ENCODE measurements around the gene BBS2. TPM values are rescaled to one million over a fixed set of nuclear protein-coding genes. Genes with fewer than 3 reads are reported as not detected.

The BBS2 gene
- total RNA-seq, 1 donor from 2014 or later = 7.4 TPM

- DNase-seq (ENCODE audit: low spot score) = no peak
- H3K9me3 Mint-ChIP-seq = no peaks in the 10 kb centered on the region
- peaks cover 9% of the 10 kb centered on the region for H3K27me3 Mint-ChIP-seq (ENCODE audit: insufficient read depth)
- no peaks in the 10 kb centered on the region for H3K36me3 Mint-ChIP-seq (ENCODE audit: low read depth)
- intact Hi-C loops (cut with micrococcal nuclease) = no loop called here
- H3K27ac Mint-ChIP-seq = no peak overlapping the region
- H3K4me3 Mint-ChIP-seq = no peak overlapping the region
- peaks cover 21% of the 10 kb centered on the region for H3K4me1 Mint-ChIP-seq (ENCODE audit: low read depth)
Measured at GRCh38 chr16:56547949-56548567, 28.2 kb upstream of the BBS2 start.

- H3K27ac Mint-ChIP-seq = no peak overlapping the region
- intact Hi-C loops (cut with micrococcal nuclease) = no loop called here
- no peak overlapping the region for H3K4me3 Mint-ChIP-seq
- H3K9me3 Mint-ChIP-seq = no peaks in the 10 kb centered on the region
- H3K36me3 Mint-ChIP-seq (ENCODE audit: low read depth) = no peaks in the 10 kb centered on the region
- H3K27me3 Mint-ChIP-seq (ENCODE audit: insufficient read depth) = peaks cover 9% of the 10 kb centered on the region
- no peak for DNase-seq (ENCODE audit: low spot score)
- peaks cover 21% of the 10 kb centered on the region for H3K4me1 Mint-ChIP-seq (ENCODE audit: low read depth)
Measured at GRCh38 chr16:56547120-56547948, 27.5 kb upstream of the BBS2 start.

- H3K4me3 Mint-ChIP-seq = no peak overlapping the region
- H3K36me3 Mint-ChIP-seq (ENCODE audit: low read depth) = no peaks in the 10 kb centered on the region
- intact Hi-C loops (cut with micrococcal nuclease) = no loop called here
- peaks cover 22% of the 10 kb centered on the region for H3K27me3 Mint-ChIP-seq (ENCODE audit: insufficient read depth)
- no peak overlapping the region for H3K27ac Mint-ChIP-seq
- H3K4me1 Mint-ChIP-seq (ENCODE audit: low read depth) = peaks cover 2% of the 10 kb centered on the region
- no peaks in the 10 kb centered on the region for H3K9me3 Mint-ChIP-seq
- no peak for DNase-seq (ENCODE audit: low spot score)
Measured at GRCh38 chr16:56542039-56542438, 22.2 kb upstream of the BBS2 start.

GRCh38 chr16:56539656-56540055 lies 19.8 kb upstream of the BBS2 start:
- Mint-ChIP-seq H3K27me3 (ENCODE audit: insufficient read depth) (peaks cover 20% of the 10 kb centered on the region), H3K4me1 (ENCODE audit: low read depth) (no peaks in the 10 kb centered on the region), H3K9me3 (no peaks in the 10 kb centered on the region), H3K4me3 (no peak overlapping the region), H3K36me3 (ENCODE audit: low read depth) (no peaks in the 10 kb centered on the region), H3K27ac (no peak overlapping the region)
- intact Hi-C loops (cut with micrococcal nuclease) = no loop called here
- no peak for DNase-seq (ENCODE audit: low spot score)

- no peaks in the 10 kb centered on the region for H3K36me3 Mint-ChIP-seq (ENCODE audit: low read depth)
- intact Hi-C loops (cut with micrococcal nuclease) = no loop called here
- no peak overlapping the region for H3K4me3 Mint-ChIP-seq
- no peak overlapping the region for H3K27ac Mint-ChIP-seq
- no peaks in the 10 kb centered on the region for H3K4me1 Mint-ChIP-seq (ENCODE audit: low read depth)
- H3K9me3 Mint-ChIP-seq = no peaks in the 10 kb centered on the region
- DNase-seq (ENCODE audit: low spot score) = no peak
- peaks cover 24% of the 10 kb centered on the region for H3K27me3 Mint-ChIP-seq (ENCODE audit: insufficient read depth)
Measured at GRCh38 chr16:56538331-56538730, 18.5 kb upstream of the BBS2 start.

GRCh38 chr16:56534847-56535383 lies 15.1 kb upstream of the BBS2 start:
- H3K4me1 Mint-ChIP-seq (ENCODE audit: low read depth) = no peaks in the 10 kb centered on the region
- intact Hi-C loops (cut with micrococcal nuclease) = no loop called here
- no peak overlapping the region for H3K27ac Mint-ChIP-seq
- H3K9me3 Mint-ChIP-seq = no peaks in the 10 kb centered on the region
- H3K27me3 Mint-ChIP-seq (ENCODE audit: insufficient read depth) = peaks cover 24% of the 10 kb centered on the region
- H3K36me3 Mint-ChIP-seq (ENCODE audit: low read depth) = no peaks in the 10 kb centered on the region
- H3K4me3 Mint-ChIP-seq = no peak overlapping the region
- DNase-seq (ENCODE audit: low spot score) = no peak

- no peak for DNase-seq (ENCODE audit: low spot score)
- Mint-ChIP-seq H3K9me3 (no peaks in the 10 kb centered on the region), H3K27me3 (ENCODE audit: insufficient read depth) (peaks cover 20% of the 10 kb centered on the region), H3K27ac (no peak overlapping the region), H3K36me3 (ENCODE audit: low read depth) (no peaks in the 10 kb centered on the region), H3K4me1 (ENCODE audit: low read depth) (no peaks in the 10 kb centered on the region), H3K4me3 (no peak overlapping the region)
- intact Hi-C loops (cut with micrococcal nuclease) = no loop called here
Measured at GRCh38 chr16:56532714-56533113, 12.9 kb upstream of the BBS2 start.

- no peaks in the 10 kb centered on the region for H3K36me3 Mint-ChIP-seq (ENCODE audit: low read depth)
- H3K27ac Mint-ChIP-seq = no peak overlapping the region
- H3K27me3 Mint-ChIP-seq (ENCODE audit: insufficient read depth) = peaks cover 20% of the 10 kb centered on the region
- no peak for DNase-seq (ENCODE audit: low spot score)
- no peaks in the 10 kb centered on the region for H3K4me1 Mint-ChIP-seq (ENCODE audit: low read depth)
- H3K4me3 Mint-ChIP-seq = no peak overlapping the region
- no peaks in the 10 kb centered on the region for H3K9me3 Mint-ChIP-seq
- intact Hi-C loops (cut with micrococcal nuclease) = no loop called here
Measured at GRCh38 chr16:56530872-56531271, 11.0 kb upstream of the BBS2 start.

- Mint-ChIP-seq H3K4me3 (no peak overlapping the region), H3K27me3 (ENCODE audit: insufficient read depth) (peaks cover 8% of the 10 kb centered on the region), H3K9me3 (no peaks in the 10 kb centered on the region), H3K4me1 (ENCODE audit: low read depth) (peaks cover 6% of the 10 kb centered on the region), H3K27ac (no peak overlapping the region), H3K36me3 (ENCODE audit: low read depth) (peaks cover 3% of the 10 kb centered on the region)
- no peak for DNase-seq (ENCODE audit: low spot score)
- intact Hi-C loops (cut with micrococcal nuclease) = no loop called here
Measured at GRCh38 chr16:56525236-56525635, 5.4 kb upstream of the BBS2 start.

GRCh38 chr16:56520251-56520577 lies 390 bp upstream of the BBS2 start:
- H3K27ac Mint-ChIP-seq = peak overlapping the region; percentile 74
- peaks cover 9% of the 10 kb centered on the region for H3K4me1 Mint-ChIP-seq (ENCODE audit: low read depth)
- DNase-seq (ENCODE audit: low spot score) = no peak
- no peaks in the 10 kb centered on the region for H3K27me3 Mint-ChIP-seq (ENCODE audit: insufficient read depth)
- H3K4me3 Mint-ChIP-seq = peak overlapping the region; percentile 84
- H3K9me3 Mint-ChIP-seq = no peaks in the 10 kb centered on the region
- intact Hi-C loops (cut with micrococcal nuclease) = loop anchor here (1.0 kb wide), 1 partner anchor 69 kb away; the partner anchor contains the start of genes NUDT21 and OGFOD1
- H3K36me3 Mint-ChIP-seq (ENCODE audit: low read depth) = peaks cover 3% of the 10 kb centered on the region

GRCh38 chr16:56518425-56518824 lies 1.4 kb downstream of the BBS2 start:
- intact Hi-C loops (cut with micrococcal nuclease) = no loop called here
- H3K27ac Mint-ChIP-seq = peak overlapping the region; percentile 32
- no peak for DNase-seq (ENCODE audit: low spot score)

GRCh38 chr16:56517206-56517605 lies 2.6 kb downstream of the BBS2 start:
- no peaks in the 10 kb centered on the region for H3K9me3 Mint-ChIP-seq
- H3K4me3 Mint-ChIP-seq = no peak overlapping the region
- H3K4me1 Mint-ChIP-seq (ENCODE audit: low read depth) = peaks cover 9% of the 10 kb centered on the region
- no peak overlapping the region for H3K27ac Mint-ChIP-seq
- H3K27me3 Mint-ChIP-seq (ENCODE audit: insufficient read depth) = no peaks in the 10 kb centered on the region
- no peaks in the 10 kb centered on the region for H3K36me3 Mint-ChIP-seq (ENCODE audit: low read depth)
- no peak for DNase-seq (ENCODE audit: low spot score)
- intact Hi-C loops (cut with micrococcal nuclease) = no loop called here

More at GRCh38 chr16:56518425-56518824, 1.4 kb downstream of the BBS2 start:
- Mint-ChIP-seq H3K9me3 (no peaks in the 10 kb centered on the region), H3K27me3 (ENCODE audit: insufficient read depth) (no peaks in the 10 kb centered on the region), H3K36me3 (ENCODE audit: low read depth) (peaks cover 3% of the 10 kb centered on the region), H3K4me3 (peak overlapping the region; percentile 84), H3K4me1 (ENCODE audit: low read depth) (peaks cover 9% of the 10 kb centered on the region)

GRCh38 chr16:56515665-56516064 lies 4.2 kb downstream of the BBS2 start:
- intact Hi-C loops (cut with micrococcal nuclease) = no loop called here
- DNase-seq (ENCODE audit: low spot score) = no peak
- H3K4me1 Mint-ChIP-seq (ENCODE audit: low read depth) = peaks cover 7% of the 10 kb centered on the region
- H3K4me3 Mint-ChIP-seq = no peak overlapping the region
- H3K9me3 Mint-ChIP-seq = no peaks in the 10 kb centered on the region
- H3K36me3 Mint-ChIP-seq (ENCODE audit: low read depth) = peaks cover 1% of the 10 kb centered on the region
- no peaks in the 10 kb centered on the region for H3K27me3 Mint-ChIP-seq (ENCODE audit: insufficient read depth)
- no peak overlapping the region for H3K27ac Mint-ChIP-seq

Measured in activated T-helper 1 cell treated with anti-CD3 and anti-CD28 coated beads, Interleukin-12 subunit alpha, Interleukin-12 subunit beta, Interleukin-2, Interleukin-4 antibody, amounts not matched to agents 30 ng/mL and 10 ng/mL and 1 ng/mL, durations not matched to agents 14 hours and 24 hours and 36 hours (primary cell).